ENCODE measurements around the gene EFNA2.
"Not testable (repeated sequence)": the region's sequence is repeated elsewhere in the genome, so short reads cannot be mapped to it uniquely, and the experiment has no call there.

The EFNA2 gene

GRCh38 chr19:1322198-1322981 lies 36.7 kb downstream of the EFNA2 start:
- DNase-seq = no peak

GRCh38 chr19:1324249-1324805 lies 38.7 kb downstream of the EFNA2 start:
- no peak for DNase-seq

- DNase-seq = no peak
Measured at GRCh38 chr19:1324806-1325567, 39.3 kb downstream of the EFNA2 start.

- DNase-seq = no peak
Measured at GRCh38 chr19:1325568-1326294, 40.1 kb downstream of the EFNA2 start.

- no peak for DNase-seq
Measured at GRCh38 chr19:1327125-1327524, 41.5 kb downstream of the EFNA2 start.

GRCh38 chr19:1332208-1332607 lies 46.5 kb downstream of the EFNA2 start:
- not testable (repeated sequence) for DNase-seq

- no peak for DNase-seq
Measured at GRCh38 chr19:1336079-1336684, 50.5 kb downstream of the EFNA2 start.

- DNase-seq = no peak
Measured at GRCh38 chr19:1340681-1341469, 55.2 kb downstream of the EFNA2 start.

- no peak for DNase-seq
Measured at GRCh38 chr19:1343041-1343440, 57.4 kb downstream of the EFNA2 start.

- no peak for DNase-seq
Measured at GRCh38 chr19:1349211-1349610, 63.5 kb downstream of the EFNA2 start.

GRCh38 chr19:1350867-1351266 lies 65.2 kb downstream of the EFNA2 start:
- DNase-seq = no peak
